ENCODE results near the gene GBA2.

DNA sequence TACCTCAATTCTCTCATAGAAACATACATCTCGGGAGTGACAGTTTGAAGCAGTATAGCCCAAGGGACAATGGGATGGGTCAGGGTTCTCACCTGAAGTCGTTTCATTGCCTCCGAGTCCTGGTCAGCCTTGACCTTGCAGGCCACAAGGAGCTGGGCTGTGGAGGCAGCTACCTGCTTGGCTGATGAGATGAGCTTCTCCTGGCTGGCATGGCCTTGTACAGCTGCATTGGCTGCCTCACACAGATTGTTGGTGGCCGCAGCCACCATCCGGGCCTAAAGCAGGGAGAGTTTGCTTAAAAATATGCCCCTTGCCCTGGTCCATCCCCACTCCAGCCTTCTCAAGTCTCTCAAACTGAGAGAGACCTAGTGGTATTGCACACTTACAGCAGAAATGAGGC is 50.8 kb downstream of the GBA2 start:
- no peak for TF ChIP-seq POLR2A (IDR thresholded peaks at IDR 0.05)
- TF ChIP-seq, protein P1, sequence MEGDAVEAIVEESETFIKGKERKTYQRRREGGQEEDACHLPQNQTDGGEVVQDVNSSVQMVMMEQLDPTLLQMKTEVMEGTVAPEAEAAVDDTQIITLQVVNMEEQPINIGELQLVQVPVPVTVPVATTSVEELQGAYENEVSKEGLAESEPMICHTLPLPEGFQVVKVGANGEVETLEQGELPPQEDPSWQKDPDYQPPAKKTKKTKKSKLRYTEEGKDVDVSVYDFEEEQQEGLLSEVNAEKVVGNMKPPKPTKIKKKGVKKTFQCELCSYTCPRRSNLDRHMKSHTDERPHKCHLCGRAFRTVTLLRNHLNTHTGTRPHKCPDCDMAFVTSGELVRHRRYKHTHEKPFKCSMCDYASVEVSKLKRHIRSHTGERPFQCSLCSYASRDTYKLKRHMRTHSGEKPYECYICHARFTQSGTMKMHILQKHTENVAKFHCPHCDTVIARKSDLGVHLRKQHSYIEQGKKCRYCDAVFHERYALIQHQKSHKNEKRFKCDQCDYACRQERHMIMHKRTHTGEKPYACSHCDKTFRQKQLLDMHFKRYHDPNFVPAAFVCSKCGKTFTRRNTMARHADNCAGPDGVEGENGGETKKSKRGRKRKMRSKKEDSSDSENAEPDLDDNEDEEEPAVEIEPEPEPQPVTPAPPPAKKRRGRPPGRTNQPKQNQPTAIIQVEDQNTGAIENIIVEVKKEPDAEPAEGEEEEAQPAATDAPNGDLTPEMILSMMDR (IDR thresholded peaks at IDR 0.05), result no peak

All from heart left ventricle (tissue), 13 donors.